A673 (cell line): Measurements from ENCODE around the gene GUCA1A. TPM values are rescaled to one million over a fixed set of nuclear protein-coding genes. Genes with fewer than 3 reads are reported as not detected.
A peak's percentile ranks its signal among the peaks of the same experiment; 100 is the strongest.

ENCODE experiments used
- BruUV-seq: library from RNA; stranded (reverse); fragments of 400-500 nt; replicated peaks from 2 replicates; lab custom pipeline; 2021; lab: Mats Ljungman, UMichigan
- CTCF ChIA-PET: fragments of 300-600 bp; sonication (Branson Sonifier 250); formaldehyde crosslinking; loops from one replicate; lab custom pipeline; 2022; ENCODE audit warnings: antibody characterized with exemption; lab: Charles Lee
- POLR2A ChIA-PET: fragments of 300-600 bp; sonication (Branson Sonifier 250); formaldehyde crosslinking; loops from one replicate; lab custom pipeline; 2022; ENCODE audit warnings: antibody characterized with exemption; ENCODE audit not compliant: low non-redundant PET; lab: Charles Lee
- DNase-seq: peaks from one replicate; pipeline ENCODE4 v3.0.0-alpha.2; 2015; ENCODE audit warnings: low spot score
- H3K27ac ChIP-seq: fragments of 200-600 bp; sonication (generic); 2 replicates; pipeline ENCODE4 v1.5.1; 2016; ENCODE audit warnings: mixed run types, low read depth, mild to moderate bottlenecking, mixed read lengths, antibody characterized with exemption, low read length; ENCODE audit not compliant: poor library complexity, severe bottlenecking
- H3K27me3 ChIP-seq: fragments of 200-600 bp; sonication (generic); replicated peaks from 2 replicates; pipeline ENCODE4 v1.6.1; 2017; ENCODE audit warnings: mixed run types, low read depth, mild to moderate bottlenecking, mixed read lengths, antibody characterized with exemption, low read length; ENCODE audit not compliant: insufficient read depth, poor library complexity
- H3K36me3 ChIP-seq: fragments of 200-600 bp; sonication (generic); 2 replicates; pipeline ENCODE4 v1.6.1; 2016; ENCODE audit warnings: mixed run types, mild to moderate bottlenecking, mixed read lengths, antibody characterized with exemption, low read length; ENCODE audit not compliant: insufficient read depth, poor library complexity, severe bottlenecking
- H3K4me1 ChIP-seq: fragments of 200-600 bp; sonication (generic); 2 replicates; pipeline ENCODE4 v1.6.1; 2017; ENCODE audit warnings: mixed run types, mild to moderate bottlenecking, mixed read lengths, antibody characterized with exemption, low read length; ENCODE audit not compliant: insufficient read depth, poor library complexity, severe bottlenecking
- H3K4me3 ChIP-seq: fragments of 200-600 bp; sonication (generic); 2 replicates; pipeline ENCODE4 v1.5.1; 2016; ENCODE audit warnings: low read depth, mixed run types, mild to moderate bottlenecking, mixed read lengths, low read length; ENCODE audit not compliant: poor library complexity, severe bottlenecking
- H3K9me3 ChIP-seq: fragments of 200-600 bp; sonication (generic); 2 replicates; pipeline ENCODE4 v1.6.1; 2016; ENCODE audit warnings: mixed run types, low read depth, mild to moderate bottlenecking, mixed read lengths, antibody characterized with exemption, low read length; ENCODE audit not compliant: poor library complexity, severe bottlenecking
- CTCF ChIP-seq: fragments of 300-800, 200-600 bp; sonication (generic); conservative IDR thresholded peaks from 2 replicates; pipeline ENCODE4 v1.5.1; 2017; ENCODE audit warnings: low read depth, mild to moderate bottlenecking, antibody characterized with exemption, low read length, moderate library complexity, mixed read lengths
- EZH2 ChIP-seq: fragments of 200-600 bp; sonication (generic); IDR thresholded peaks from 2 replicates; pipeline ENCODE4 v1.6.1; 2017; ENCODE audit warnings: borderline replicate concordance, low read depth, mild to moderate bottlenecking, mixed read lengths, antibody characterized with exemption, low read length; ENCODE audit not compliant: poor library complexity, severe bottlenecking
- intact Hi-C: fragments of 100-400 bp; cut with micrococcal nuclease; formaldehyde crosslinking; loops from one replicate; pipeline ENCODE4 v1.10.0; 2022; ENCODE audit not compliant: unreplicated experiment
- total RNA-seq: library from RNA; stranded (reverse); gene quantifications from 2 replicates; pipeline ENCODE4 v1.2.3, GENCODE V29; 2021

The GUCA1A gene
- total RNA-seq, 1 experiment from 2014 or later, result not detected

GRCh38 chr6:42171813-42172581, 1.2 kb upstream of the GUCA1A start:
- BruUV-seq, result no TSS peak
- ChIA-PET CTCF (interaction anchor here (0.6 kb wide), 1 partner anchor 292 kb away, joined by 3 read pairs; no protein-coding TSS in a partner anchor), POLR2A (no interaction called here)
- TF ChIP-seq CTCF, result no peak
- no peak for TF ChIP-seq EZH2
- no peak for DNase-seq
- intact Hi-C loops, result no loop called here
- H3K27ac ChIP-seq, result no peak overlapping the region
- H3K4me1 ChIP-seq, result no peaks in the 10 kb centered on the region
- H3K9me3 ChIP-seq, result no peaks in the 10 kb centered on the region
- H3K27me3 ChIP-seq, result no peaks in the 10 kb centered on the region
- no peaks in the 10 kb centered on the region for H3K36me3 ChIP-seq
- H3K4me3 ChIP-seq, result no peak overlapping the region

- TF ChIP-seq EZH2 (no peak), CTCF (peak; percentile 47)
- H3K36me3 ChIP-seq, result no peaks in the 10 kb centered on the region
- no peaks in the 10 kb centered on the region for H3K27me3 ChIP-seq
- no TSS peak for BruUV-seq
- H3K9me3 ChIP-seq, result no peaks in the 10 kb centered on the region
- H3K4me3 ChIP-seq, result no peak overlapping the region
- intact Hi-C loops, result no loop called here
- CTCF ChIA-PET, result no interaction called here
- H3K4me1 ChIP-seq, result no peaks in the 10 kb centered on the region
- no peak overlapping the region for H3K27ac ChIP-seq
- POLR2A ChIA-PET, result no interaction called here
- no peak for DNase-seq
These were observed 2.7 kb downstream of the GUCA1A start for GRCh38 chr6:42175860-42176259.

GRCh38 chr6:42176981-42177380, 3.8 kb downstream of the GUCA1A start:
- BruUV-seq, result no TSS peak
- no peak for DNase-seq
- H3K4me3 ChIP-seq, result no peak overlapping the region
- H3K9me3 ChIP-seq, result no peaks in the 10 kb centered on the region
- H3K4me1 ChIP-seq, result no peaks in the 10 kb centered on the region
- TF ChIP-seq CTCF, result no peak
- TF ChIP-seq EZH2, result no peak
- H3K36me3 ChIP-seq, result no peaks in the 10 kb centered on the region
- H3K27me3 ChIP-seq, result no peaks in the 10 kb centered on the region
- CTCF ChIA-PET, result no interaction called here
- POLR2A ChIA-PET, result no interaction called here
- no peak overlapping the region for H3K27ac ChIP-seq
- intact Hi-C loops, result no loop called here
